ENCODE measurements around the gene BAIAP2L1.

- TF ChIP-seq CTCF (IDR thresholded peaks at IDR 0.05) (no peak), REST (IDR thresholded peaks at IDR 0.05; ENCODE audit: insufficient read depth in 1 of 2, low read depth in 2 of 2, low read length in 1 of 2) (no peak), SIN3A (IDR thresholded peaks at IDR 0.05; ENCODE audit: borderline replicate concordance, insufficient read depth, low read depth, low read length) (no peak)
Measured at GRCh38 chr7:98324782-98325181, 76.1 kb downstream of the BAIAP2L1 start.

All from Panc1 (cell line).